GM23248 (cell line): ENCODE measurements around the gene LMAN2. TPM values are rescaled to one million over a fixed set of nuclear protein-coding genes. Genes with fewer than 3 reads are reported as not detected.

Experiments
- DNase-seq: peaks from one replicate; pipeline ENCODE4 v3.0.0-alpha.2; 2015
- H2AFZ ChIP-seq: fragments of 200-600 bp; sonication (generic); 2 replicates; pipeline ENCODE4 v1.6.1; 2016; ENCODE audit warnings: antibody characterized with exemption
- H3F3A ChIP-seq: fragments of 200-600 bp; sonication (generic); 2 replicates; pipeline ENCODE4 v1.6.1; 2016; ENCODE audit warnings: mild to moderate bottlenecking, antibody characterized with exemption, mixed run types; ENCODE audit not compliant: insufficient read depth
- H3K27ac ChIP-seq: fragments of 200-600 bp; sonication (generic); 2 replicates; pipeline ENCODE4 v1.5.1; 2016; ENCODE audit warnings: mild to moderate bottlenecking
- H3K27me3 ChIP-seq: fragments of 200-600 bp; sonication (generic); replicated peaks from 2 replicates; pipeline ENCODE4 v1.6.1; 2016; ENCODE audit warnings: mild to moderate bottlenecking; ENCODE audit not compliant: insufficient read depth
- H3K36me3 ChIP-seq: fragments of 200-600 bp; sonication (generic); 2 replicates; pipeline ENCODE4 v1.6.1; 2016; ENCODE audit warnings: low read depth, mild to moderate bottlenecking
- H3K4me1 ChIP-seq: fragments of 200-600 bp; sonication (generic); 2 replicates; pipeline ENCODE4 v1.6.1; 2016; ENCODE audit warnings: mild to moderate bottlenecking; ENCODE audit not compliant: insufficient read depth
- H3K4me2 ChIP-seq: fragments of 200-600 bp; sonication (generic); one replicate; pipeline ENCODE4 v1.6.1; 2016; ENCODE audit warnings: mild to moderate bottlenecking; ENCODE audit not compliant: unreplicated experiment
- H3K4me3 ChIP-seq: fragments of 200-600 bp; sonication (generic); 2 replicates; pipeline ENCODE4 v1.5.1; 2016; ENCODE audit warnings: mild to moderate bottlenecking
- H3K79me2 ChIP-seq: fragments of 200-600 bp; sonication (generic); 2 replicates; pipeline ENCODE4 v1.6.1; 2016; ENCODE audit warnings: mild to moderate bottlenecking; ENCODE audit not compliant: insufficient read depth
- H3K9ac ChIP-seq: fragments of 200-600 bp; sonication (generic); 2 replicates; pipeline ENCODE4 v1.6.1; 2016; ENCODE audit warnings: mild to moderate bottlenecking
- H3K9me2 ChIP-seq: fragments of 200-600 bp; sonication (generic); 2 replicates; pipeline ENCODE4 v1.6.1; 2016; ENCODE audit warnings: mixed run types, mild to moderate bottlenecking, moderate library complexity; ENCODE audit not compliant: insufficient read depth
- H3K9me3 ChIP-seq: fragments of 200-600 bp; sonication (generic); one replicate; pipeline ENCODE4 v1.6.1; 2017; ENCODE audit warnings: low read depth
- H4K20me1 ChIP-seq: fragments of 200-600 bp; sonication (generic); 2 replicates; pipeline ENCODE4 v1.6.0; 2016; ENCODE audit not compliant: insufficient read depth
- EZH2 ChIP-seq: fragments of 200-600 bp; sonication (generic); IDR thresholded peaks from 2 replicates; pipeline ENCODE4 v1.6.1; 2018; ENCODE audit warnings: antibody characterized with exemption, mild to moderate bottlenecking; ENCODE audit not compliant: insufficient read depth, poor library complexity, severe bottlenecking
- EZH2phosphoT487 ChIP-seq: fragments of 200-600 bp; sonication (generic); IDR thresholded peaks from 2 replicates; pipeline ENCODE4 v1.6.1; 2018; ENCODE audit warnings: antibody characterized with exemption, moderate library complexity, mild to moderate bottlenecking, low read depth; ENCODE audit not compliant: insufficient read depth
- WGBS, 2 experiments: methylation state at CpG; one replicate each; pipeline ENCODE4 v1.1.6; 2015 to 2017; ENCODE audit warnings: low lambda C conversion rate in 2 of 2, low coverage in 1 of 2; ENCODE audit errors: missing lambda C conversion rate in 2 of 2; 5-methylcytosine and 5-hydroxymethylcytosine counted together
- in situ Hi-C: fragments of 300-500 bp; cut with MboI; formaldehyde crosslinking; loops from 2 replicates; pipeline ENCODE4 v1.15.0; 2020
- polyA plus RNA-seq: library from polyadenylated mRNA; unstranded; fragments of >200 nt; fragmentation: Nextera tagmentation; extraction: Ambion mirVana; gene quantifications from 2 replicates; pipeline ENCODE4 v1.2.1, GENCODE V29; 2016
- total RNA-seq: library from RNA; depleted of rRNA; stranded (reverse); fragments of >200 nt; shearing (Covaris generic); gene quantifications from 2 replicates; pipeline ENCODE4 v1.2.3, GENCODE V29; 2014

The LMAN2 gene
- total and polyA plus RNA-seq, 2 experiments from 2014 or later = 303 to 313 TPM

DNA sequence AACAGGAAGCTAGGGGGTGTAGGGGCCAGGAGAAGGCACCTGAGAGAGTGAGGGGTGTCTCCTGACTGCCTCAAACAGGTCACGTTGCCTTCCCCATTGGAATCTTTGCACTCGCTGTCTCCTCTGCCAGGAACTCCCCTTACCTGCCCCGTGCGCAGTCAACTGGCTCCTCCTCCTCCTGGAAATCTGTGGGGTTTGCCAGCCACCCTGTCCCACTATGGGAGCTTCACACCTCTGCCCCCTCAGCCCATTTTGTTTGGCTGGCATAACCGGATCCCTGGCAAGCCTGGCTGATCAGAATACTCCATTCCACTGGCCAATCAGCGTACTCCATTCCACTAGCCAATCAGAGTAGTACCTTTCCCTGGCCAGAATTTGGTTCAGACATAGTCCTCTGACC, 22.3 kb upstream of the LMAN2 start:
- no peak overlapping the region for H3K4me3 ChIP-seq
- H3K4me1 ChIP-seq = no peaks in the 10 kb centered on the region
- no peak overlapping the region for H3K27ac ChIP-seq
- no peaks in the 10 kb centered on the region for H3K27me3 ChIP-seq
- H3K9me3 ChIP-seq = no peaks in the 10 kb centered on the region
- TF ChIP-seq EZH2phosphoT487 = no peak
- no peak for TF ChIP-seq EZH2
- no peak overlapping the region for H2AFZ ChIP-seq
- H3K9ac ChIP-seq = no peak overlapping the region
- no peaks in the 10 kb centered on the region for H3K36me3 ChIP-seq
- no peak overlapping the region for H3K4me2 ChIP-seq
- WGBS, 2 experiments = 49 to 63% methylated on average over 6 of the region's 6 CpGs
- in situ Hi-C loops = no loop called here
- H3K79me2 ChIP-seq = no peaks in the 10 kb centered on the region
- H4K20me1 ChIP-seq = no peaks in the 10 kb centered on the region
- no peak for DNase-seq
- H3K9me2 ChIP-seq = no peaks in the 10 kb centered on the region
- H3F3A ChIP-seq = no peaks in the 10 kb centered on the region

DNA sequence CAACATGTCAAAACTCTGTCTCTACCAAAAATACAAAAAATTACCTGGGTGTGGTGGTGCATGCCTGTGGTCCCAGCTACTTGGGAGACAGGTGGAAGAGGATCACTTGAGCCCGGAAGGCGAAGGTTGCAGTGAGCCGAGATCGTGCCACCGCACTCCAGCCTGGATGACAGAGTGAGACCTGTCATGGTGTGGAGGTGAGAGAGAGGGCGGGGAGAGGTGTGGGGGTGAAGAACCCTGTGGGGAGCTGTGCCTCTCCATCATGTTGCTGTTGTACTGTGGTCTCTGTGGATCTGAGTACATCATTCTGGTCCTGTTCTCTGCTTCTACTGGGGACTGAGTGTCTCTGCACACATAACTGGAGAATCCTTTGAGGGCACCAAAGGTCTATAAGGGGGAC, 21.4 kb upstream of the LMAN2 start:
- TF ChIP-seq EZH2phosphoT487 (no peak), EZH2 (no peak)
- Histone ChIP-seq H2AFZ (no peak overlapping the region), H3K4me2 (no peak overlapping the region), H3K9me3 (no peaks in the 10 kb centered on the region), H3K4me1 (no peaks in the 10 kb centered on the region), H3K36me3 (no peaks in the 10 kb centered on the region), H3F3A (no peaks in the 10 kb centered on the region), H4K20me1 (no peaks in the 10 kb centered on the region), H3K9me2 (no peaks in the 10 kb centered on the region), H3K9ac (no peak overlapping the region), H3K27me3 (no peaks in the 10 kb centered on the region), H3K4me3 (no peak overlapping the region), H3K79me2 (no peaks in the 10 kb centered on the region), H3K27ac (no peak overlapping the region)
- WGBS, 2 experiments = 88 to 90% methylated on average over 6 of the region's 6 CpGs
- in situ Hi-C loops = no loop called here
- DNase-seq = no peak

DNA sequence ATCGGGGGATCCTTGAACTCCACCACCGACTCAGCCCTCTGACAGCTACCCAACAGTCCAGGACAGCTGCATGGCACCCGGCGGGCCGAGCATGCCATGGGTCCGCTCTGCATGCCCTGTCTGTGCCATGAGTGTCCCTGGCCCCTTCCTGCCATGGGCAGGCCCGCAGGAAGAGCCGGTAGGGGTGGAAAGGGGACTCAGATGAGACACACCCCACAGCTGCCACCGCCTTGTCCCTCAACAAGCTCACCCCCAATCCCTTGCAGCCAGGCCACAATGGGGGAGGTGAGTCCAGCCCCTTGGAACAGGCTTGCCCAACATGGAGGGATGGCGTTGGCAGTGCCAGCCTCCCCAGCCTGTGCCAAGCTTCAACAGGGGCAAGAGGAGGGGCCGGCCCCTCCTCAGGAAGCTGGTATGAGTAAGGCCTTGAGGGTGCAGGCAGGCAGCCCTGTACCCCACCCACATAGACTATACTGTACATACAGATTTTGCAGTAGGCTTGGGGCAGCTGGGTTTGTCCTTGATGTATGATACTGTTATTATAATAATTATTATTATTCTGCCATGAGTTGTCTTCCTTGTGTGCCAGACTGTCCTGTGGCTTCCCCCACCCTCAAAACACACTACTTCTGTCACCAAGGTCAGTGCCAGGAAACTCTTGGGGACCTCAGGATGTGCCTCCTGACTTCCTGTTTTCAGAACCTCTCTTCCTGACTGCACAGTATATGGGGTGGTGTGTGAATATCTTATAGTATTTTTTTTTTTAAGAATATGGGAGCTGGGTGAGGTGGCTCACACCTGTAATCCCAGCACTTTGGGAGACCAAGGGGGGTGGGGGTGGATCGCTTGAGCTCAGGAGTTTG, 20.8 kb upstream of the LMAN2 start:
- H3K79me2 ChIP-seq = no peaks in the 10 kb centered on the region
- no peak for TF ChIP-seq EZH2
- no peak for TF ChIP-seq EZH2phosphoT487
- H3K27ac ChIP-seq = no peak overlapping the region
- no peaks in the 10 kb centered on the region for H3K27me3 ChIP-seq
- WGBS, 2 experiments = 87 to 91% methylated on average over 11 of the region's 12 CpGs
- H2AFZ ChIP-seq = no peak overlapping the region
- no peak overlapping the region for H3K4me3 ChIP-seq
- in situ Hi-C loops = no loop called here
- no peaks in the 10 kb centered on the region for H3F3A ChIP-seq
- peaks cover 4% of the 10 kb centered on the region; the same call in 1 of the 2 replicates for H3K4me1 ChIP-seq
- DNase-seq = no peak
- no peak overlapping the region for H3K4me2 ChIP-seq
- H4K20me1 ChIP-seq = no peaks in the 10 kb centered on the region
- no peak overlapping the region for H3K9ac ChIP-seq
- H3K36me3 ChIP-seq = no peaks in the 10 kb centered on the region
- H3K9me3 ChIP-seq = no peaks in the 10 kb centered on the region
- no peaks in the 10 kb centered on the region for H3K9me2 ChIP-seq

DNA sequence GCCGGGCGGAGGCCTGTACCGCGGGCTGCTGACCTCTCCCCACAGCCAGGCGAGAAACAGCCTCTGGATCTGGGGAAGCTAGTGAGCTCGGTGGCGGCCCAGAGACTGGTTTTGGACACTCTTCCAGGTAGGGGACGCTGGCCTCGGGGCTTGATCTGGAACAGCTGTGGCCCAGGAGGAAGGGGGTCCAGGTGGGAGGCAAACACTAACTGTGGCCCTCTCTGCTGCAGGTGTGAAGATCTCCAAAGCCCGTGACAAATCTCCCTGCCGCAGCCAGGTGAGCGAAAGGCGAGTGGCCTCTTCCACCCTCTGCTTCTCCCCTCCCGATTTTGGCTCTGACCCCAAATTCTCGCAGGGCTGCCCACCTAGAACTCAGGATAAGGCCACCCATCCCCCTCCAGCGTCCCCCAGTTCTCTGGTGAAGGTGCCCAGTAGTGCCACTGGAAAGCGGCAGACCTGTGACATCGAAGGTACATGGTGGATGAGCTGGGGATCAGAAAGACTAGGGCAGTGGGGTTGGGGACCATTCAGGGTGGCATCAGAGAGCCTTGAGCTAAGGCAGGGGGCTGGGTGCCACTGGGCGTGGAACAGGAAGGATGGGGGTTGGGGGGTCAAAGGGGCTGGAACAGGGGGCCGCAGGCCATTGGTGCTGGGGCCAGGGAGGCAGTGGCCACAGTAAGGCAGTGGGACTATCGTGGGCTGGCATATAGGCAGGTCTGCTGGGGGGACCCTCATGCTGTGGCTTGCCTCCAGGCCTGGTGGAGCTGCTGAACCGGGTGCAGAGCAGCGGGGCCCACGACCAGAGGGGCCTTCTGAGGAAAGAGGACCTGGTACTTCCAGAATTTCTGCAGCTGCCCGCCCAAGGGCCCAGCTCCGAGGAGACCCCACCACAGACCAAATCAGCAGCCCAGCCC, 19.9 kb upstream of the LMAN2 start:
- H3K27ac ChIP-seq = no peak overlapping the region
- H3K4me1 ChIP-seq = peaks cover 9% of the 10 kb centered on the region; the same call in 1 of the 2 replicates
- H3K9me3 ChIP-seq = no peaks in the 10 kb centered on the region
- no peaks in the 10 kb centered on the region for H4K20me1 ChIP-seq
- H3K36me3 ChIP-seq = no peaks in the 10 kb centered on the region
- H3F3A ChIP-seq = no peaks in the 10 kb centered on the region
- peak overlapping the region; percentile 50 for H3K4me2 ChIP-seq
- no peaks in the 10 kb centered on the region for H3K9me2 ChIP-seq
- no peaks in the 10 kb centered on the region for H3K79me2 ChIP-seq
- in situ Hi-C loops = no loop called here
- DNase-seq = no peak
- peak overlapping the region; percentile 48 for H3K9ac ChIP-seq
- no peak for TF ChIP-seq EZH2
- TF ChIP-seq EZH2phosphoT487 = no peak
- H3K4me3 ChIP-seq = peak overlapping the region; percentile 64
- WGBS, 2 experiments = 50 to 62% methylated on average over 21 to 24 of the region's 26 CpGs
- peak overlapping the region; percentile 70 for H2AFZ ChIP-seq
- H3K27me3 ChIP-seq = no peaks in the 10 kb centered on the region
